A673 (cell line): ENCODE results near the gene KNDC1. TPM values are rescaled to one million over a fixed set of nuclear protein-coding genes. Genes with fewer than 3 reads are reported as not detected.
A peak's percentile ranks its signal among the peaks of the same experiment; 100 is the strongest.

Source experiments
- BruUV-seq: library from RNA; stranded (reverse); fragments of 400-500 nt; replicated peaks from 2 replicates; lab custom pipeline; 2021; lab: Mats Ljungman, UMichigan
- CTCF ChIA-PET: fragments of 300-600 bp; sonication (Branson Sonifier 250); formaldehyde crosslinking; loops from one replicate; lab custom pipeline; 2022; ENCODE audit warnings: antibody characterized with exemption; lab: Charles Lee
- POLR2A ChIA-PET: fragments of 300-600 bp; sonication (Branson Sonifier 250); formaldehyde crosslinking; loops from one replicate; lab custom pipeline; 2022; ENCODE audit warnings: antibody characterized with exemption; ENCODE audit not compliant: low non-redundant PET; lab: Charles Lee
- DNase-seq: peaks from one replicate; pipeline ENCODE4 v3.0.0-alpha.2; 2015; ENCODE audit warnings: low spot score
- H3K27ac ChIP-seq: fragments of 200-600 bp; sonication (generic); 2 replicates; pipeline ENCODE4 v1.5.1; 2016; ENCODE audit warnings: mixed run types, low read depth, mild to moderate bottlenecking, mixed read lengths, antibody characterized with exemption, low read length; ENCODE audit not compliant: poor library complexity, severe bottlenecking
- H3K27me3 ChIP-seq: fragments of 200-600 bp; sonication (generic); replicated peaks from 2 replicates; pipeline ENCODE4 v1.6.1; 2017; ENCODE audit warnings: mixed run types, low read depth, mild to moderate bottlenecking, mixed read lengths, antibody characterized with exemption, low read length; ENCODE audit not compliant: insufficient read depth, poor library complexity
- H3K36me3 ChIP-seq: fragments of 200-600 bp; sonication (generic); 2 replicates; pipeline ENCODE4 v1.6.1; 2016; ENCODE audit warnings: mixed run types, mild to moderate bottlenecking, mixed read lengths, antibody characterized with exemption, low read length; ENCODE audit not compliant: insufficient read depth, poor library complexity, severe bottlenecking
- H3K4me1 ChIP-seq: fragments of 200-600 bp; sonication (generic); 2 replicates; pipeline ENCODE4 v1.6.1; 2017; ENCODE audit warnings: mixed run types, mild to moderate bottlenecking, mixed read lengths, antibody characterized with exemption, low read length; ENCODE audit not compliant: insufficient read depth, poor library complexity, severe bottlenecking
- H3K4me3 ChIP-seq: fragments of 200-600 bp; sonication (generic); 2 replicates; pipeline ENCODE4 v1.5.1; 2016; ENCODE audit warnings: low read depth, mixed run types, mild to moderate bottlenecking, mixed read lengths, low read length; ENCODE audit not compliant: poor library complexity, severe bottlenecking
- H3K9me3 ChIP-seq: fragments of 200-600 bp; sonication (generic); 2 replicates; pipeline ENCODE4 v1.6.1; 2016; ENCODE audit warnings: mixed run types, low read depth, mild to moderate bottlenecking, mixed read lengths, antibody characterized with exemption, low read length; ENCODE audit not compliant: poor library complexity, severe bottlenecking
- CTCF ChIP-seq: fragments of 300-800, 200-600 bp; sonication (generic); conservative IDR thresholded peaks from 2 replicates; pipeline ENCODE4 v1.5.1; 2017; ENCODE audit warnings: low read depth, mild to moderate bottlenecking, antibody characterized with exemption, low read length, moderate library complexity, mixed read lengths
- EZH2 ChIP-seq: fragments of 200-600 bp; sonication (generic); IDR thresholded peaks from 2 replicates; pipeline ENCODE4 v1.6.1; 2017; ENCODE audit warnings: borderline replicate concordance, low read depth, mild to moderate bottlenecking, mixed read lengths, antibody characterized with exemption, low read length; ENCODE audit not compliant: poor library complexity, severe bottlenecking
- intact Hi-C: fragments of 100-400 bp; cut with micrococcal nuclease; formaldehyde crosslinking; loops from one replicate; pipeline ENCODE4 v1.10.0; 2022; ENCODE audit not compliant: unreplicated experiment
- total RNA-seq: library from RNA; stranded (reverse); gene quantifications from 2 replicates; pipeline ENCODE4 v1.2.3, GENCODE V29; 2021

Gene KNDC1
- total RNA-seq, 1 experiment from 2014 or later, result not detected

- intact Hi-C loops, result no loop called here
- H3K4me1 ChIP-seq, result peaks cover 12% of the 10 kb centered on the region
- CTCF ChIA-PET, result no interaction called here
- peaks cover 51% of the 10 kb centered on the region for H3K27me3 ChIP-seq
- TF ChIP-seq CTCF (no peak), EZH2 (peak; percentile 56)
- DNase-seq, result no peak
- peak overlapping the region; percentile 40 for H3K4me3 ChIP-seq
- no peaks in the 10 kb centered on the region for H3K9me3 ChIP-seq
- no peaks in the 10 kb centered on the region for H3K36me3 ChIP-seq
- no TSS peak for BruUV-seq
- POLR2A ChIA-PET, result no interaction called here
- H3K27ac ChIP-seq, result no peak overlapping the region
Observed at GRCh38 chr10:133160826-133161471, 930 bp downstream of the KNDC1 start.

GRCh38 chr10:133161486-133162109, 1.6 kb downstream of the KNDC1 start:
- TF ChIP-seq EZH2 (no peak), CTCF (no peak)
- no TSS peak for BruUV-seq
- H3K4me1 ChIP-seq, result peaks cover 12% of the 10 kb centered on the region
- intact Hi-C loops, result no loop called here
- no peaks in the 10 kb centered on the region for H3K36me3 ChIP-seq
- H3K27me3 ChIP-seq, result peaks cover 51% of the 10 kb centered on the region
- ChIA-PET POLR2A (no interaction called here), CTCF (no interaction called here)
- H3K9me3 ChIP-seq, result no peaks in the 10 kb centered on the region
- no peak for DNase-seq
- no peak overlapping the region for H3K4me3 ChIP-seq
- H3K27ac ChIP-seq, result no peak overlapping the region

GRCh38 chr10:133162178-133162909, 2.3 kb downstream of the KNDC1 start:
- no peak for TF ChIP-seq CTCF
- TF ChIP-seq EZH2, result no peak
- no peak for DNase-seq
- Histone ChIP-seq H3K9me3 (no peaks in the 10 kb centered on the region), H3K4me3 (no peak overlapping the region), H3K36me3 (no peaks in the 10 kb centered on the region), H3K27ac (no peak overlapping the region), H3K4me1 (peaks cover 12% of the 10 kb centered on the region), H3K27me3 (peaks cover 52% of the 10 kb centered on the region)
- ChIA-PET CTCF (no interaction called here), POLR2A (no interaction called here)
- intact Hi-C loops, result no loop called here
- no TSS peak for BruUV-seq
